H1 (cell line): ENCODE measurements around the gene MICU1. TPM values are rescaled to one million over a fixed set of nuclear protein-coding genes. Genes with fewer than 3 reads are reported as not detected.

Source experiments
- CTCF ChIA-PET: fragments of 300-600 bp; sonication (Branson Sonifier 250); formaldehyde crosslinking; loops from one replicate; lab custom pipeline; 2021; ENCODE audit not compliant: partially characterized antibody; lab: Charles Lee
- POLR2A ChIA-PET: fragments of 300-600 bp; sonication (Branson Sonifier 250); formaldehyde crosslinking; loops from one replicate; lab custom pipeline; 2021; ENCODE audit warnings: inconsistent platforms; ENCODE audit not compliant: partially characterized antibody; lab: Charles Lee
- DNase-seq, 2 experiments: peaks; one replicate each; pipeline versions ENCODE4 v3.0.0 to v3.0.0-alpha.2; 2010 to 2022; ENCODE audit warnings: low spot score in 2 of 2, low read depth in 1 of 2, mixed read lengths in 1 of 2
- FAIRE-seq: peaks from 2 replicates; lab custom pipeline; 2011; peaks lifted over from hg19 to GRCh38; lab: Jason Lieb, UNC
- H2AFZ ChIP-seq: 2 replicates; pipeline ENCODE4 v1.8.1; 2012; ENCODE audit warnings: low read length, inconsistent platforms
- H2AK5ac ChIP-seq: 2 replicates; pipeline ENCODE4 v1.6.1; 2013; ENCODE audit warnings: low read depth, low read length
- H2BK120ac ChIP-seq: replicated peaks from 2 replicates; pipeline ENCODE3; 2013; ENCODE audit warnings: low read depth, low read length, inconsistent platforms
- H2BK12ac ChIP-seq: 2 replicates; pipeline ENCODE4 v1.6.1; 2013; ENCODE audit warnings: low read depth, low read length
- H2BK15ac ChIP-seq: 2 replicates; pipeline ENCODE4 v1.6.1; 2013; ENCODE audit warnings: low read length
- H2BK20ac ChIP-seq: 2 replicates; pipeline ENCODE4 v1.6.1; 2013; ENCODE audit warnings: low read length
- H2BK5ac ChIP-seq: 2 replicates; pipeline ENCODE4 v1.6.1; 2013; ENCODE audit warnings: low read depth, low read length
- H3K14ac ChIP-seq: 2 replicates; pipeline ENCODE4 v1.6.1; 2013; ENCODE audit warnings: inconsistent platforms; ENCODE audit not compliant: insufficient read length
- H3K18ac ChIP-seq: 2 replicates; pipeline ENCODE4 v1.6.1; 2013; ENCODE audit warnings: low read length; ENCODE audit errors: extremely low read depth
- H3K23ac ChIP-seq: 2 replicates; pipeline ENCODE4 v1.6.1; 2013; ENCODE audit warnings: inconsistent platforms; ENCODE audit not compliant: insufficient read length
- H3K23me2 ChIP-seq: 2 replicates; pipeline ENCODE4 v1.6.1; 2013; ENCODE audit warnings: low read depth, low read length
- H3K27ac ChIP-seq: 2 replicates; pipeline ENCODE4 v1.6.1; 2011; ENCODE audit warnings: low read depth, low read length, inconsistent platforms
- H3K27me3 ChIP-seq, 4 experiments: replicated peaks in 1 of 4; 1 replicate in 1 of 4; 2 replicates in 3 of 4; pipeline versions ENCODE4 v1.6.1 to v1.8.1; 2011 to 2013; ENCODE audit warnings: low read length in 3 of 4, mild to moderate bottlenecking in 3 of 4, inconsistent platforms in 2 of 4, mixed read lengths in 2 of 4, moderate library complexity in 1 of 4; ENCODE audit not compliant: control insufficient read depth in 3 of 4, insufficient read depth in 3 of 4; ENCODE audit errors: extremely low read depth in 1 of 4
- H3K36me3 ChIP-seq, 4 experiments: 2 replicates each; pipeline versions ENCODE4 v1.6.1 to v1.8.1; 2011 to 2013; ENCODE audit warnings: mild to moderate bottlenecking in 4 of 4, low read length in 3 of 4, moderate library complexity in 2 of 4, control low read depth in 1 of 4, inconsistent platforms in 1 of 4; ENCODE audit not compliant: insufficient read depth in 4 of 4, control insufficient read depth in 2 of 4
- H3K4ac ChIP-seq: replicated peaks from 2 replicates; pipeline ENCODE3; 2013; ENCODE audit warnings: low read length, low read depth, mixed read lengths, inconsistent platforms; ENCODE audit not compliant: insufficient read length
- H3K4me1 ChIP-seq, 4 experiments: replicated peaks in 1 of 4; 1 replicate in 1 of 4; 2 replicates in 3 of 4; pipeline versions ENCODE4 v1.6.1 to v1.8.1; 2011 to 2013; ENCODE audit warnings: low read length in 3 of 4, inconsistent platforms in 2 of 4, mixed read lengths in 1 of 4; ENCODE audit not compliant: insufficient read depth in 4 of 4, control insufficient read depth in 3 of 4
- H3K4me2 ChIP-seq, 2 experiments: 2 replicates each; pipeline versions ENCODE4 v1.6.1 to v1.8.1; 2011 to 2013; ENCODE audit warnings: low read depth in 2 of 2, low read length in 2 of 2, control low read depth in 1 of 2, inconsistent platforms in 1 of 2, mild to moderate bottlenecking in 1 of 2; ENCODE audit not compliant: insufficient read depth in 1 of 2
- H3K4me3 ChIP-seq, 4 experiments: fragments of 200-600, 300-600 bp in 1 of 4; sonication (generic), shearing (Covaris generic), sonication (Bioruptor Twin) in 1 of 4; 2 replicates each; pipeline versions ENCODE4 v1.5.1 to v1.8.1; 2011 to 2016; ENCODE audit warnings: low read length in 4 of 4, low read depth in 3 of 4, control low read depth in 2 of 4, inconsistent platforms in 2 of 4, mild to moderate bottlenecking in 2 of 4, mixed read lengths in 1 of 4, moderate library complexity in 1 of 4; ENCODE audit not compliant: insufficient read depth in 2 of 4; ENCODE audit errors: extremely low read depth in 1 of 4
- H3K56ac ChIP-seq: replicated peaks from 2 replicates; pipeline ENCODE3; 2013; ENCODE audit warnings: low read depth, mild to moderate bottlenecking, mixed read lengths, low read length, inconsistent platforms; ENCODE audit not compliant: insufficient read length
- H3K79me1 ChIP-seq: 2 replicates; pipeline ENCODE4 v1.6.1; 2013; ENCODE audit warnings: low read depth, low read length, control low read depth
- H3K79me2 ChIP-seq, 2 experiments: 2 replicates each; pipeline versions ENCODE4 v1.6.1 to v1.8.1; 2012 to 2013; ENCODE audit warnings: low read length in 2 of 2, mild to moderate bottlenecking in 2 of 2, inconsistent platforms in 1 of 2; ENCODE audit not compliant: insufficient read depth in 2 of 2, control insufficient read depth in 1 of 2
- H3K9ac ChIP-seq, 4 experiments: replicated peaks in 1 of 4; 1 replicate in 1 of 4; 2 replicates in 3 of 4; pipeline versions ENCODE4 v1.6.1 to v1.8.1; 2011 to 2013; ENCODE audit warnings: low read depth in 3 of 4, low read length in 3 of 4, control low read depth in 2 of 4, mild to moderate bottlenecking in 2 of 4, moderate library complexity in 2 of 4, inconsistent platforms in 1 of 4; ENCODE audit errors: extremely low read depth in 1 of 4
- H3K9me3 ChIP-seq, 2 experiments: 2 replicates each; pipeline versions ENCODE4 v1.6.1 to v1.8.1; 2012 to 2013; ENCODE audit warnings: mild to moderate bottlenecking in 2 of 2, moderate library complexity in 2 of 2, control low read depth in 1 of 2, inconsistent platforms in 1 of 2, low read depth in 1 of 2, low read length in 1 of 2, mixed read lengths in 1 of 2; ENCODE audit not compliant: insufficient read depth in 2 of 2
- H4K20me1 ChIP-seq, 2 experiments: replicated peaks in 1 of 2; 2 replicates each; pipeline versions ENCODE3 to v1.8.1; 2011 to 2013; ENCODE audit warnings: inconsistent platforms in 2 of 2, low read length in 2 of 2, mild to moderate bottlenecking in 1 of 2; ENCODE audit not compliant: insufficient read depth in 2 of 2, control insufficient read depth in 1 of 2
- H4K5ac ChIP-seq: 2 replicates; pipeline ENCODE4 v1.6.1; 2013; ENCODE audit warnings: low read length, low read depth, mixed read lengths, inconsistent platforms; ENCODE audit not compliant: insufficient read length
- H4K8ac ChIP-seq: 2 replicates; pipeline ENCODE4 v1.8.0; 2013; ENCODE audit warnings: mild to moderate bottlenecking, moderate library complexity, low read length, inconsistent platforms; ENCODE audit not compliant: insufficient read depth; ENCODE audit errors: extremely low read depth
- H4K91ac ChIP-seq: replicated peaks from 2 replicates; pipeline ENCODE3; 2013; ENCODE audit warnings: low read length, mixed read lengths, inconsistent platforms; ENCODE audit not compliant: insufficient read length
- ASH2L ChIP-seq: fragments of 200-600, 300-600 bp; sonication (generic); IDR thresholded peaks from one replicate; pipeline ENCODE4 v1.7.1; 2017; ENCODE audit warnings: low read length
- CTCF ChIP-seq, 3 experiments: IDR thresholded peaks; 1 replicate in 2 of 3; 2 replicates in 1 of 3; pipeline versions ENCODE4 v1.5.1 to v1.6.1; 2011; ENCODE audit warnings: low read length in 3 of 3, mild to moderate bottlenecking in 3 of 3, inconsistent platforms in 2 of 3, low read depth in 1 of 3, moderate library complexity in 1 of 3; ENCODE audit not compliant: insufficient read depth in 1 of 3; ENCODE audit errors: control extremely low read depth in 1 of 3
- RNF2 ChIP-seq: fragments of 200-900, 300-1000 bp; sonication (generic); IDR thresholded peaks from 2 replicates; pipeline ENCODE4 v1.7.1; 2016; ENCODE audit warnings: borderline replicate concordance, low read depth, mild to moderate bottlenecking, antibody characterized with exemption, low read length; ENCODE audit not compliant: poor library complexity, severe bottlenecking; ENCODE audit errors: missing control alignments
- SAP30 ChIP-seq: fragments of 300-600 bp; sonication (generic); IDR thresholded peaks from 2 replicates; pipeline ENCODE4 v1.7.1; 2012; ENCODE audit warnings: low read length, moderate library complexity, mild to moderate bottlenecking, inconsistent platforms; ENCODE audit not compliant: insufficient read depth, insufficient replicate concordance
- SUZ12 ChIP-seq: fragments of 200-600 bp; sonication (generic); IDR thresholded peaks from 2 replicates; pipeline ENCODE4 v1.6.1; 2012; ENCODE audit warnings: mild to moderate bottlenecking, inconsistent platforms, low read length, moderate library complexity, mixed read lengths
- TAF1 ChIP-seq: IDR thresholded peaks from 2 replicates; pipeline ENCODE4 v1.6.1; 2011; ENCODE audit warnings: mild to moderate bottlenecking, low read depth, low read length
- WGBS, 2 experiments: shearing (Covaris generic) in 1 of 2; methylation state at CpG; one replicate each; pipeline versions ENCODE4 v1.1.6 to v1.1.7; 2013 to 2015; ENCODE audit warnings: low lambda C conversion rate in 2 of 2, mixed read lengths in 2 of 2, inconsistent platforms in 1 of 2, low coverage in 1 of 2, missing lambda C conversion rate in 1 of 2; ENCODE audit not compliant: insufficient replicate concordance in 2 of 2, insufficient coverage in 1 of 2, insufficient read length in 1 of 2; ENCODE audit errors: extremely low coverage in 1 of 2, missing lambda C conversion rate in 1 of 2; 5-methylcytosine and 5-hydroxymethylcytosine counted together
- polyA plus RNA-seq, 7 experiments: library from polyadenylated mRNA; depleted of rRNA in 3 of 7; stranded (reverse) in 5 of 7; unstranded in 2 of 7; fragments of >200 nt in 5 of 7; fragments of 200-250 nt in 2 of 7; gene quantifications; 1 replicate in 5 of 7; 2 replicates in 1 of 7; 4 replicates in 1 of 7; pipeline versions ENCODE4 v1.2.1 to v1.2.3, GENCODE V29; 2011 to 2013; ENCODE audit warnings: missing spikeins in 2 of 7, mixed read lengths in 2 of 7
- total RNA-seq: library from RNA; stranded (reverse); fragmentation: NEBNext Ultra II Directional; extraction: Animal tissue kit (Norgen Biotek cat#: 25700); gene quantifications from 2 replicates; pipeline ENCODE4 v1.2.1, GENCODE V29; 2021

MICU1 gene
- total and polyA plus RNA-seq, 2 of the 8 experiments (the other 6 are each of a cell fraction or from before 2014, with no cell fraction given): 18.0 to 36.7 TPM

GRCh38 chr10:72509941-72510340, 115.9 kb downstream of the MICU1 start:
- Histone ChIP-seq H4K8ac (no peak overlapping the region), H2AFZ (no peak overlapping the region), H4K5ac (no peak overlapping the region), H3K23me2 (no peaks in the 10 kb centered on the region; the same call in 1 of the 2 replicates), H3K27me3 (no peaks in the 10 kb centered on the region), H3K4me1 (no peaks in the 10 kb centered on the region), H3K27ac (no peak overlapping the region), H3K4ac (no peak overlapping the region), H4K91ac (no peak overlapping the region), H3K56ac (no peak overlapping the region), H3K79me2 (no peaks in the 10 kb centered on the region), H2BK12ac (no peak overlapping the region), H3K79me1 (no peaks in the 10 kb centered on the region), H4K20me1 (no peaks in the 10 kb centered on the region), H2BK120ac (no peak overlapping the region), H3K18ac (no peak overlapping the region), H3K4me2 (no peak overlapping the region), H3K36me3 (no peaks in the 10 kb centered on the region; a peak in 1 of 8 replicates), H3K4me3 (no peak overlapping the region), H2BK15ac (no peak overlapping the region), H3K14ac (no peak overlapping the region), H3K9ac (no peak overlapping the region), H3K9me3 (0 out of 4 replicates have a peak, but pooled peaks cover 0 to 4% of the 10 kb centered on the region in 2 experiments), H2BK20ac (no peak overlapping the region), H3K23ac (no peak overlapping the region), H2BK5ac (no peak overlapping the region), H2AK5ac (no peak overlapping the region)
- no peak for TF ChIP-seq TAF1
- no peak for TF ChIP-seq SAP30
- no peak for TF ChIP-seq SUZ12
- no peak for TF ChIP-seq ASH2L
- TF ChIP-seq CTCF (IDR thresholded peaks at IDR 0.05; ENCODE audit: control extremely low read depth in 1 of 3, insufficient read depth in 1 of 3, low read depth in 1 of 3, low read length in 3 of 3): no peak
- no peak for TF ChIP-seq RNF2
- WGBS, 2 experiments: 97% methylated on average over 1 of the region's 1 CpG; no CpG with 5 or more reads in 1 of the 2 experiments
- POLR2A ChIA-PET: no interaction called here
- DNase-seq (no peak), FAIRE-seq (no peak)
- CTCF ChIA-PET: no interaction called here
